ACC112 (cell line): ENCODE results near the gene PLCXD3.

ENCODE experiments used
- H2AFZ ChIP-seq: fragments of 200-600 bp; sonication (generic); one replicate; pipeline ENCODE4 v1.6.0; 2017; ENCODE audit warnings: antibody characterized with exemption, low read length; ENCODE audit not compliant: unreplicated experiment
- H3K27ac ChIP-seq: fragments of 200-600 bp; sonication (generic); 2 replicates; pipeline ENCODE4 v1.5.1; 2014; ENCODE audit warnings: low read depth, mild to moderate bottlenecking, antibody characterized with exemption, low read length, moderate library complexity
- H3K27me3 ChIP-seq: fragments of 200-600 bp; sonication (generic); 2 replicates; pipeline ENCODE4 v1.6.1; 2014; ENCODE audit warnings: mild to moderate bottlenecking, antibody characterized with exemption, low read length, moderate library complexity, mixed read lengths; ENCODE audit not compliant: insufficient read depth
- H3K36me3 ChIP-seq: fragments of 200-600 bp; sonication (generic); 2 replicates; pipeline ENCODE4 v1.6.1; 2016; ENCODE audit warnings: mild to moderate bottlenecking, antibody characterized with exemption, low read length, moderate library complexity, mixed read lengths; ENCODE audit not compliant: insufficient read depth
- H3K4me1 ChIP-seq: fragments of 200-600 bp; sonication (generic); one replicate; pipeline ENCODE4 v1.6.1; 2016; ENCODE audit warnings: low read length, mixed read lengths; ENCODE audit not compliant: insufficient read depth, unreplicated experiment, control insufficient read depth
- H3K4me3 ChIP-seq: fragments of 200-600 bp; sonication (generic); 2 replicates; pipeline ENCODE4 v1.5.1; 2014; ENCODE audit warnings: mild to moderate bottlenecking, low read depth, low read length
- H3K79me2 ChIP-seq: fragments of 200-600 bp; sonication (generic); one replicate; pipeline ENCODE4 v1.6.0; 2016; ENCODE audit warnings: low read length; ENCODE audit not compliant: control insufficient read depth, unreplicated experiment, insufficient read depth

Gene PLCXD3

GRCh38 chr5:41510176-41510831 is at the start of gene PLCXD3:
PLCXD3 (minus strand) TSS chr5:41510601; CDS start chr5:41510526, 75 bp downstream.
- peak within 1 kb of the TSS; percentile 66 for H2AFZ ChIP-seq
- peaks cover 12% of the 10 kb centered on the region for H3K4me1 ChIP-seq
- peaks cover 44% of the 10 kb centered on the region for H3K27me3 ChIP-seq
- H3K79me2 ChIP-seq, result no peaks in the 10 kb centered on the region
- no peaks in the 10 kb centered on the region for H3K36me3 ChIP-seq
- no peak within 1 kb of the TSS for H3K27ac ChIP-seq
- peak within 1 kb of the TSS; percentile 86 for H3K4me3 ChIP-seq

- H3K4me1 ChIP-seq, result no peaks in the 10 kb centered on the region
- H3K36me3 ChIP-seq, result no peaks in the 10 kb centered on the region
- 0 out of 2 replicates have a peak, but pooled peaks cover 4% of the 10 kb centered on the region for H3K27me3 ChIP-seq
- H2AFZ ChIP-seq, result no peak overlapping the region
- no peak overlapping the region for H3K27ac ChIP-seq
- no peaks in the 10 kb centered on the region for H3K79me2 ChIP-seq
- H3K4me3 ChIP-seq, result no peak overlapping the region
Measured at GRCh38 chr5:41559184-41559583, 48.8 kb upstream of the PLCXD3 start.

GRCh38 chr5:41558295-41558694 is 47.9 kb upstream of the PLCXD3 start:
- H3K79me2 ChIP-seq, result no peaks in the 10 kb centered on the region
- no peak overlapping the region for H2AFZ ChIP-seq
- H3K27ac ChIP-seq, result no peak overlapping the region
- 0 out of 2 replicates have a peak, but pooled peaks cover 4% of the 10 kb centered on the region for H3K27me3 ChIP-seq
- no peak overlapping the region for H3K4me3 ChIP-seq
- no peaks in the 10 kb centered on the region for H3K36me3 ChIP-seq
- no peaks in the 10 kb centered on the region for H3K4me1 ChIP-seq

GRCh38 chr5:41547991-41548390 is 37.6 kb upstream of the PLCXD3 start:
- Histone ChIP-seq H3K4me1 (no peaks in the 10 kb centered on the region), H3K36me3 (no peaks in the 10 kb centered on the region), H3K27ac (no peak overlapping the region), H3K27me3 (peaks cover 17% of the 10 kb centered on the region; the same call in 1 of the 2 replicates), H3K79me2 (no peaks in the 10 kb centered on the region), H3K4me3 (no peak overlapping the region), H2AFZ (no peak overlapping the region)

- H3K36me3 ChIP-seq, result no peaks in the 10 kb centered on the region
- no peaks in the 10 kb centered on the region for H3K4me1 ChIP-seq
- H3K79me2 ChIP-seq, result no peaks in the 10 kb centered on the region
- 0 out of 2 replicates have a peak, but pooled peaks cover 7% of the 10 kb centered on the region for H3K27me3 ChIP-seq
- no peak overlapping the region for H3K27ac ChIP-seq
- H2AFZ ChIP-seq, result no peak overlapping the region
- no peak overlapping the region for H3K4me3 ChIP-seq
Measured at GRCh38 chr5:41542183-41542582, 31.8 kb upstream of the PLCXD3 start.

GRCh38 chr5:41539454-41539853 is 29.1 kb upstream of the PLCXD3 start:
- no peak overlapping the region for H2AFZ ChIP-seq
- no peaks in the 10 kb centered on the region for H3K36me3 ChIP-seq
- no peak overlapping the region for H3K4me3 ChIP-seq
- 0 out of 2 replicates have a peak, but pooled peaks cover 3% of the 10 kb centered on the region for H3K27me3 ChIP-seq
- no peaks in the 10 kb centered on the region for H3K79me2 ChIP-seq
- H3K4me1 ChIP-seq, result no peaks in the 10 kb centered on the region
- no peak overlapping the region for H3K27ac ChIP-seq

GRCh38 chr5:41537581-41537980 is 27.2 kb upstream of the PLCXD3 start:
- Histone ChIP-seq H3K79me2 (no peaks in the 10 kb centered on the region), H3K4me1 (no peaks in the 10 kb centered on the region), H3K36me3 (no peaks in the 10 kb centered on the region), H3K4me3 (no peak overlapping the region), H2AFZ (no peak overlapping the region), H3K27ac (no peak overlapping the region), H3K27me3 (0 out of 2 replicates have a peak, but pooled peaks cover 3% of the 10 kb centered on the region)

GRCh38 chr5:41532485-41532884 is 22.1 kb upstream of the PLCXD3 start:
- Histone ChIP-seq H3K79me2 (no peaks in the 10 kb centered on the region), H3K27ac (no peak overlapping the region), H3K4me3 (no peak overlapping the region), H3K27me3 (no peaks in the 10 kb centered on the region), H3K4me1 (peaks cover 3% of the 10 kb centered on the region), H2AFZ (no peak overlapping the region), H3K36me3 (peaks cover 9% of the 10 kb centered on the region; the same call in 1 of the 2 replicates)

GRCh38 chr5:41527201-41527779 is 16.9 kb upstream of the PLCXD3 start:
- Histone ChIP-seq H2AFZ (peak overlapping the region; percentile 41), H3K27ac (peak overlapping the region; percentile 77), H3K36me3 (peaks cover 9% of the 10 kb centered on the region; the same call in 1 of the 2 replicates), H3K27me3 (no peaks in the 10 kb centered on the region), H3K79me2 (no peaks in the 10 kb centered on the region), H3K4me1 (peaks cover 19% of the 10 kb centered on the region), H3K4me3 (no peak overlapping the region)

GRCh38 chr5:41526699-41527098 is 16.3 kb upstream of the PLCXD3 start:
- Histone ChIP-seq H3K4me3 (no peak overlapping the region), H3K27ac (peak overlapping the region; percentile 77), H2AFZ (peak overlapping the region; percentile 37), H3K27me3 (no peaks in the 10 kb centered on the region), H3K79me2 (no peaks in the 10 kb centered on the region), H3K36me3 (peaks cover 9% of the 10 kb centered on the region; the same call in 1 of the 2 replicates), H3K4me1 (peaks cover 19% of the 10 kb centered on the region)

- Histone ChIP-seq H3K4me3 (no peak overlapping the region), H3K79me2 (no peaks in the 10 kb centered on the region), H2AFZ (no peak overlapping the region), H3K27me3 (no peaks in the 10 kb centered on the region), H3K4me1 (peaks cover 19% of the 10 kb centered on the region), H3K27ac (no peak overlapping the region), H3K36me3 (peaks cover 8% of the 10 kb centered on the region; the same call in 1 of the 2 replicates)
Measured at GRCh38 chr5:41524174-41524573, 13.8 kb upstream of the PLCXD3 start.
